ENCODE data around the gene NCKIPSD.

DNA sequence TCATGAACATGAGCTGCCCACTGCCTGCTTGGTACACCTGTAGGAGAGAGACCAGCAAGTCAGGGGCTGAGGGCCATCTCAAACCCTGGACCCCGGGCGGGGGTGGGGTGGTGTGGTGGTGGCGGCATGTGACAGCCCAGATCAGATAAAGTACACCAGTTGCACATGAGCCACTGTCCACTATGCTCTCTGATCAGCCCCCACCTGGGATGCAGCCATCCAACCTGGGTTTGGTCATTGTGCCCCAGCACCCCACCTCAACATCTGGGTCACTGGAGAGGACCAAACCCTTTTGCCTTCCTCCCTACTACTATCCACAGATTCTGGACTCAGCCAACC is 3.0 kb upstream of the NCKIPSD start:
- TF ChIP-seq, protein P1, sequence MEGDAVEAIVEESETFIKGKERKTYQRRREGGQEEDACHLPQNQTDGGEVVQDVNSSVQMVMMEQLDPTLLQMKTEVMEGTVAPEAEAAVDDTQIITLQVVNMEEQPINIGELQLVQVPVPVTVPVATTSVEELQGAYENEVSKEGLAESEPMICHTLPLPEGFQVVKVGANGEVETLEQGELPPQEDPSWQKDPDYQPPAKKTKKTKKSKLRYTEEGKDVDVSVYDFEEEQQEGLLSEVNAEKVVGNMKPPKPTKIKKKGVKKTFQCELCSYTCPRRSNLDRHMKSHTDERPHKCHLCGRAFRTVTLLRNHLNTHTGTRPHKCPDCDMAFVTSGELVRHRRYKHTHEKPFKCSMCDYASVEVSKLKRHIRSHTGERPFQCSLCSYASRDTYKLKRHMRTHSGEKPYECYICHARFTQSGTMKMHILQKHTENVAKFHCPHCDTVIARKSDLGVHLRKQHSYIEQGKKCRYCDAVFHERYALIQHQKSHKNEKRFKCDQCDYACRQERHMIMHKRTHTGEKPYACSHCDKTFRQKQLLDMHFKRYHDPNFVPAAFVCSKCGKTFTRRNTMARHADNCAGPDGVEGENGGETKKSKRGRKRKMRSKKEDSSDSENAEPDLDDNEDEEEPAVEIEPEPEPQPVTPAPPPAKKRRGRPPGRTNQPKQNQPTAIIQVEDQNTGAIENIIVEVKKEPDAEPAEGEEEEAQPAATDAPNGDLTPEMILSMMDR (IDR thresholded peaks at IDR 0.05; ENCODE audit: low read depth, low read length), result no peak
- TF ChIP-seq EZH2phosphoT487 (IDR thresholded peaks at IDR 0.05; ENCODE audit: low read depth), result no peak
